GM12878 (cell line): ENCODE data around the gene BEST1. TPM values are rescaled to one million over a fixed set of nuclear protein-coding genes. Genes with fewer than 3 reads are reported as not detected.

Experiments used
- ATAC-seq: fragments of 200-7000 bp; cut with Tn5 transposase; 3 replicates; pipeline ENCODE4 v1.9.1; 2020; ENCODE audit warnings: mild to moderate bottlenecking, moderate library complexity
- BruUV-seq: library from RNA; stranded (reverse); fragments of 400-500 nt; replicated peaks from 2 replicates; lab custom pipeline; 2021; lab: Mats Ljungman, UMichigan
- CTCF ChIA-PET: fragments of 300-600 bp; sonication (Branson Sonifier 250); formaldehyde crosslinking; extraction: SDS; loops from one replicate; lab custom pipeline; 2021; ENCODE audit warnings: inconsistent platforms; lab: Yijun Ruan, JAX
- POLR2A ChIA-PET: fragments of 350-600 bp; formaldehyde crosslinking; extraction: SDS; loops from one replicate; lab custom pipeline; 2021; ENCODE audit warnings: inconsistent platforms; lab: Charles Lee
- RAD21 ChIA-PET: fragments of 300-600 bp; sonication (Branson Sonifier 250); formaldehyde crosslinking; loops from one replicate; lab custom pipeline; 2023; ENCODE audit warnings: antibody characterized with exemption; ENCODE audit not compliant: unreplicated experiment; lab: Charles Lee
- SMC1A ChIA-PET: fragments of 300-600 bp; sonication (Branson Sonifier 250); formaldehyde crosslinking; loops from one replicate; lab custom pipeline; 2023; ENCODE audit not compliant: unreplicated experiment, uncharacterized antibody; lab: Charles Lee
- DNase-seq: peaks from one replicate; pipeline ENCODE4 v3.0.0-alpha.2; 2011; ENCODE audit warnings: low read depth, low spot score
- FAIRE-seq: peaks from 3 replicates; lab custom pipeline; 2011; peaks lifted over from hg19 to GRCh38; lab: Jason Lieb, UNC
- H2AFZ ChIP-seq: 2 replicates; pipeline ENCODE4 v1.6.0; 2011; ENCODE audit warnings: low read depth, low read length, control low read depth; ENCODE audit not compliant: control insufficient read depth
- H3K27ac ChIP-seq: 2 replicates; pipeline ENCODE4 v1.5.1; 2011; ENCODE audit warnings: control low read depth; ENCODE audit not compliant: control insufficient read depth, insufficient read depth
- H3K27me3 ChIP-seq, 2 experiments: replicated peaks in 1 of 2; 2 replicates each; pipeline versions ENCODE4 v1.6.0 to v1.6.1; 2011; ENCODE audit warnings: low read length in 1 of 2; ENCODE audit not compliant: control insufficient read depth in 2 of 2, insufficient read depth in 2 of 2
- H3K36me3 ChIP-seq, 2 experiments: 2 replicates each; pipeline ENCODE4 v1.5.1; 2011; ENCODE audit warnings: low read length in 1 of 2; ENCODE audit not compliant: control insufficient read depth in 2 of 2, insufficient read depth in 2 of 2
- H3K4me1 ChIP-seq: 2 replicates; pipeline ENCODE4 v1.6.1; 2011; ENCODE audit warnings: mild to moderate bottlenecking, low read length, moderate library complexity, mixed read lengths; ENCODE audit not compliant: control insufficient read depth, insufficient read depth
- H3K4me2 ChIP-seq: 2 replicates; pipeline ENCODE4 v1.6.0; 2011; ENCODE audit warnings: control low read depth; ENCODE audit not compliant: control insufficient read depth, insufficient read depth
- H3K4me3 ChIP-seq: fragments of 200-600 bp; sonication (generic); 2 replicates; pipeline ENCODE4 v1.5.1; 2016
- H3K79me2 ChIP-seq: 2 replicates; pipeline ENCODE4 v1.6.0; 2011; ENCODE audit warnings: low read length; ENCODE audit not compliant: control insufficient read depth, insufficient read depth
- H3K9ac ChIP-seq: 2 replicates; pipeline ENCODE4 v1.8.0; 2011; ENCODE audit warnings: low read length, control low read depth, mixed read lengths; ENCODE audit not compliant: control insufficient read depth, insufficient read depth
- H3K9me3 ChIP-seq: replicated peaks from 3 replicates; pipeline ENCODE4 v1.5.1; 2011; ENCODE audit warnings: mild to moderate bottlenecking, low read length; ENCODE audit not compliant: control insufficient read depth, insufficient read depth
- H4K20me1 ChIP-seq: 2 replicates; pipeline ENCODE4 v1.6.0; 2011; ENCODE audit not compliant: control insufficient read depth, insufficient read depth
- ATF7 ChIP-seq: fragments of 450-650 bp; IDR thresholded peaks from 2 replicates; pipeline ENCODE4 v1.6.1; 2016; ENCODE audit warnings: low read depth, mild to moderate bottlenecking
- BCLAF1 ChIP-seq: fragments of 450-650 bp; IDR thresholded peaks from 2 replicates; pipeline ENCODE4 v1.6.1; 2017; ENCODE audit warnings: antibody characterized with exemption, mild to moderate bottlenecking, moderate library complexity
- DPF2 ChIP-seq: fragments of 450-650 bp; IDR thresholded peaks from 2 replicates; pipeline ENCODE4 v1.6.1; 2017; ENCODE audit warnings: mild to moderate bottlenecking
- E2F4 ChIP-seq: IDR thresholded peaks from 2 replicates; pipeline ENCODE4 v1.6.1; 2012; ENCODE audit warnings: low read depth, low read length, improper control_type of control experiment
- EZH2 ChIP-seq: IDR thresholded peaks from 2 replicates; pipeline ENCODE4 v1.6.1; 2012; ENCODE audit warnings: low read depth, mild to moderate bottlenecking, control low read depth, inconsistent platforms, low read length, borderline replicate concordance; ENCODE audit not compliant: control insufficient read depth
- IKZF2 ChIP-seq, 2 experiments: fragments of 450-650 bp; IDR thresholded peaks; 2 replicates each; pipeline ENCODE4 v1.6.1; 2017; ENCODE audit warnings: mild to moderate bottlenecking in 2 of 2, moderate library complexity in 2 of 2
- JUNB ChIP-seq: IDR thresholded peaks from 2 replicates; pipeline ENCODE4 v1.6.1; 2016; ENCODE audit warnings: antibody characterized with exemption, mild to moderate bottlenecking
- MLLT1 ChIP-seq: fragments of 450-650 bp; IDR thresholded peaks from 2 replicates; pipeline ENCODE4 v1.6.1; 2016; ENCODE audit warnings: mild to moderate bottlenecking
- MTA2 ChIP-seq: fragments of 450-650 bp; IDR thresholded peaks from 2 replicates; pipeline ENCODE4 v1.6.1; 2016; ENCODE audit warnings: low read depth, mild to moderate bottlenecking, moderate library complexity
- NR2C2 ChIP-seq: IDR thresholded peaks from 2 replicates; pipeline ENCODE4 v1.6.1; 2011; ENCODE audit warnings: borderline replicate concordance, low read depth; ENCODE audit not compliant: control insufficient read depth, insufficient read length
- PML ChIP-seq: IDR thresholded peaks from 2 replicates; pipeline ENCODE4 v1.6.1; 2012; ENCODE audit warnings: low read length, inconsistent platforms
- RELB ChIP-seq: fragments of 450-650 bp; IDR thresholded peaks from 2 replicates; pipeline ENCODE4 v1.6.1; 2017; ENCODE audit warnings: low read depth, mild to moderate bottlenecking, moderate library complexity
- SIN3A ChIP-seq: IDR thresholded peaks from 2 replicates; pipeline ENCODE4 v1.6.1; 2012; ENCODE audit warnings: low read depth, low read length, improper control_type of control experiment
- SREBF1 ChIP-seq: IDR thresholded peaks from 2 replicates; pipeline ENCODE4 v1.6.1; 2012; ENCODE audit warnings: mild to moderate bottlenecking, low read length
- WRNIP1 ChIP-seq: IDR thresholded peaks from 2 replicates; pipeline ENCODE4 v1.6.1; 2011; ENCODE audit warnings: low read depth, low read length, improper control_type of control experiment, borderline replicate concordance
- ZBED1 ChIP-seq: IDR thresholded peaks from 2 replicates; pipeline ENCODE4 v1.6.1; 2016; ENCODE audit warnings: borderline replicate concordance
- WGBS: methylation state at CpG from one replicate; pipeline ENCODE4 v1.1.6; 2016; ENCODE audit warnings: low lambda C conversion rate; ENCODE audit not compliant: insufficient replicate concordance, insufficient coverage; ENCODE audit errors: missing lambda C conversion rate; 5-methylcytosine and 5-hydroxymethylcytosine counted together
- in situ Hi-C: fragments of 300-500 bp; cut with MboI; formaldehyde crosslinking; loops from 9 replicates; pipeline ENCODE4 v1.14.3; 2018; ENCODE audit warnings: mixed read lengths
- intact Hi-C: fragments of 100-400 bp; cut with micrococcal nuclease; formaldehyde crosslinking; loops from one replicate; pipeline ENCODE4 v1.14.2; 2022; ENCODE audit not compliant: unreplicated experiment
- polyA plus RNA-seq, 11 experiments: library from polyadenylated mRNA; depleted of rRNA in 4 of 11; unstranded in 6 of 11; stranded (reverse) in 5 of 11; fragments of >200 nt; fragmentation: Nextera tagmentation in 4 of 11; fragmentation: Illumina TruSeq in 1 of 11; extraction: Ambion mirVana in 4 of 11; extraction: Trizol in 1 of 11; gene quantifications; 1 replicate in 1 of 11; 2 replicates in 10 of 11; pipeline versions ENCODE4 v1.2.1 to v1.2.3, GENCODE V29; 2011 to 2016; ENCODE audit warnings: inconsistent platforms in 2 of 11, missing spikeins in 2 of 11, low read depth in 1 of 11
- total RNA-seq, 4 experiments: library from RNA; depleted of rRNA in 3 of 4; stranded (reverse); fragments of >200 nt in 3 of 4; fragmentation: Illumina TruSeq in 1 of 4; extraction: Trizol in 1 of 4; gene quantifications; 2 replicates each; pipeline versions ENCODE4 v1.2.1 to v1.2.3, GENCODE V29; 2013 to 2021

The BEST1 gene
- total and polyA plus RNA-seq, 10 of the 15 experiments (the other 5 are each of a cell fraction or from before 2014, with no cell fraction given): 0.03 to 3.4 (median 0.15) TPM; not detected in 1

- no peaks in the 10 kb centered on the region for H4K20me1 ChIP-seq
- no TSS peak for BruUV-seq
- ChIA-PET RAD21 (no interaction called here), SMC1A (no interaction called here)
- H3K4me1 ChIP-seq: peaks cover 12% of the 10 kb centered on the region
- FAIRE-seq (no peak), DNase-seq (no peak), ATAC-seq (no peak)
- H3K27me3 ChIP-seq: no peaks in the 10 kb centered on the region
- no peak overlapping the region for H3K4me2 ChIP-seq
- no peak overlapping the region for H3K9ac ChIP-seq
- 85% methylated on average over 22 of the region's 23 CpGs for WGBS
- in situ Hi-C loops: no loop called here
- TF ChIP-seq RELB: no peak
- TF ChIP-seq E2F4: no peak
- no peak for TF ChIP-seq BCLAF1
- TF ChIP-seq SIN3A: no peak
- TF ChIP-seq MTA2: no peak
- no peak for TF ChIP-seq DPF2
- no peak for TF ChIP-seq JUNB
- no peak for TF ChIP-seq ZBED1
- no peak for TF ChIP-seq ATF7
- TF ChIP-seq MLLT1: no peak
- no peak for TF ChIP-seq WRNIP1
- TF ChIP-seq IKZF2 (IDR thresholded peaks at IDR 0.05): no peak
- no peak for TF ChIP-seq EZH2
- no peak for TF ChIP-seq NR2C2
- TF ChIP-seq SREBF1: no peak
- no peak for TF ChIP-seq PML
- TF ChIP-seq, all 136 proteins: peak for 0
- POLR2A ChIA-PET: interaction anchor here (0.6 kb wide), 1 partner anchor 1801 kb away, joined by 6 read pairs; no protein-coding TSS in a partner anchor
- Histone ChIP-seq H3K27ac (no peak overlapping the region), H3K4me3 (no peak overlapping the region), H3K79me2 (no peaks in the 10 kb centered on the region), H3K36me3 (no peaks in the 10 kb centered on the region), H2AFZ (no peak overlapping the region), H3K9me3 (peaks cover 12% of the 10 kb centered on the region)
- CTCF ChIA-PET: no interaction called here
- intact Hi-C loops: no loop called here
These were observed 50.6 kb downstream of the BEST1 start for GRCh38 chr11:62000539-62001446.
